ENCODE results near the gene ARHGAP15. TPM values are rescaled to one million over a fixed set of nuclear protein-coding genes. Genes with fewer than 3 reads are reported as not detected.

ARHGAP15 gene
- total RNA-seq, 1 experiment from 2014 or later = 0.41 TPM

- H3K9me3 ChIP-seq (ENCODE audit: control insufficient read depth, insufficient read depth, low read depth, low read length) = no peaks in the 10 kb centered on the region
- no peaks in the 10 kb centered on the region for H3K4me1 ChIP-seq (ENCODE audit: control insufficient read depth, insufficient read depth, low read length)
- no peak overlapping the region for H3K27ac ChIP-seq (ENCODE audit: low read length)
- intact Hi-C loops (cut with micrococcal nuclease; ENCODE audit: unreplicated experiment) = no loop called here
- no peak for TF ChIP-seq REST (IDR thresholded peaks at IDR 0.05; ENCODE audit: insufficient read depth in 1 of 2, low read depth in 2 of 2, low read length in 1 of 2)
- TF ChIP-seq TCF7L2 (IDR thresholded peaks at IDR 0.05; ENCODE audit: low read depth, low read length) = no peak
- no peak for TF ChIP-seq CTCF (IDR thresholded peaks at IDR 0.05)
- no peak for TF ChIP-seq POLR2AphosphoS5 (IDR thresholded peaks at IDR 0.05; ENCODE audit: low read depth, low read length)
- TF ChIP-seq SIN3A (IDR thresholded peaks at IDR 0.05; ENCODE audit: borderline replicate concordance, insufficient read depth, low read depth, low read length) = no peak
- in situ Hi-C loops (cut with HindIII; ENCODE audit: low pct_unique_long_range_greater_than_20kb, low sequenced_read_pairs) = no loop called here
- no peaks in the 10 kb centered on the region; the same call in 1 of the 2 replicates for H3K27me3 ChIP-seq (ENCODE audit: control insufficient read depth, insufficient read depth, low read length)
- DNase-seq (ENCODE audit: low read depth, low spot score) = no peak
- BruUV-seq (replicated peaks) = no TSS peak
- ChIA-PET POLR2A (no interaction called here), CTCF (no interaction called here)
- H3K36me3 ChIP-seq (ENCODE audit: control insufficient read depth, insufficient read depth, low read length) = no peaks in the 10 kb centered on the region
- no peak overlapping the region for H3K4me3 ChIP-seq (ENCODE audit: low read depth in 2 of 2, low read length in 2 of 2)
- no peak for ATAC-seq
Observed at GRCh38 chr2:143152219-143152618, 23.0 kb downstream of the ARHGAP15 start.

GRCh38 chr2:143152637-143153036, 23.4 kb downstream of the ARHGAP15 start:
- POLR2A ChIA-PET = no interaction called here
- H3K27me3 ChIP-seq (ENCODE audit: control insufficient read depth, insufficient read depth, low read length) = no peaks in the 10 kb centered on the region; the same call in 1 of the 2 replicates
- H3K27ac ChIP-seq (ENCODE audit: low read length) = no peak overlapping the region
- TF ChIP-seq SIN3A (IDR thresholded peaks at IDR 0.05; ENCODE audit: borderline replicate concordance, insufficient read depth, low read depth, low read length) = no peak
- no peak for TF ChIP-seq POLR2AphosphoS5 (IDR thresholded peaks at IDR 0.05; ENCODE audit: low read depth, low read length)
- no peak for TF ChIP-seq TCF7L2 (IDR thresholded peaks at IDR 0.05; ENCODE audit: low read depth, low read length)
- TF ChIP-seq REST (IDR thresholded peaks at IDR 0.05; ENCODE audit: insufficient read depth in 1 of 2, low read depth in 2 of 2, low read length in 1 of 2) = no peak
- no peak for TF ChIP-seq CTCF (IDR thresholded peaks at IDR 0.05)
- no peak overlapping the region for H3K4me3 ChIP-seq (ENCODE audit: low read depth in 2 of 2, low read length in 2 of 2)
- H3K9me3 ChIP-seq (ENCODE audit: control insufficient read depth, insufficient read depth, low read depth, low read length) = no peaks in the 10 kb centered on the region
- no peaks in the 10 kb centered on the region for H3K36me3 ChIP-seq (ENCODE audit: control insufficient read depth, insufficient read depth, low read length)
- in situ Hi-C loops (cut with HindIII; ENCODE audit: low pct_unique_long_range_greater_than_20kb, low sequenced_read_pairs) = no loop called here
- intact Hi-C loops (cut with micrococcal nuclease; ENCODE audit: unreplicated experiment) = no loop called here
- DNase-seq (ENCODE audit: low read depth, low spot score) (no peak), ATAC-seq (no peak)
- BruUV-seq (replicated peaks) = no TSS peak
- CTCF ChIA-PET = no interaction called here
- no peaks in the 10 kb centered on the region for H3K4me1 ChIP-seq (ENCODE audit: control insufficient read depth, insufficient read depth, low read length)
